Measurements from ENCODE around the gene TFAP2B.
A peak's percentile ranks its signal among the peaks of the same experiment; 100 is the strongest.

The TFAP2B gene

GRCh38 chr6:50818673-50819072 is at the start of gene TFAP2B:
TFAP2B (plus strand) TSS chr6:50818871; CDS start chr6:50818892, 21 bp downstream.
- no peak for DNase-seq (ENCODE audit: low spot score)

GRCh38 chr6:50778696-50779095 is 40.0 kb upstream of the TFAP2B start:
- DNase-seq (ENCODE audit: low spot score) = no peak

GRCh38 chr6:50780382-50780781 is 38.3 kb upstream of the TFAP2B start:
- DNase-seq (ENCODE audit: low spot score) = no peak

- DNase-seq (ENCODE audit: low spot score) = no peak
Observed at GRCh38 chr6:50785921-50786320, 32.8 kb upstream of the TFAP2B start.

- DNase-seq (ENCODE audit: low spot score) = peak; percentile 56
Observed at GRCh38 chr6:50791900-50792508, 26.7 kb upstream of the TFAP2B start.

- DNase-seq (ENCODE audit: low spot score) = no peak
Observed at GRCh38 chr6:50792771-50793170, 25.9 kb upstream of the TFAP2B start.

GRCh38 chr6:50795574-50795973 is 23.1 kb upstream of the TFAP2B start:
- no peak for DNase-seq (ENCODE audit: low spot score)

GRCh38 chr6:50804283-50804682 is 14.4 kb upstream of the TFAP2B start:
- no peak for DNase-seq (ENCODE audit: low spot score)

GRCh38 chr6:50807035-50807434 is 11.6 kb upstream of the TFAP2B start:
- DNase-seq (ENCODE audit: low spot score) = no peak

- no peak for DNase-seq (ENCODE audit: low spot score)
Observed at GRCh38 chr6:50815436-50816114, 3.1 kb upstream of the TFAP2B start.

- peak; percentile 67 for DNase-seq (ENCODE audit: low spot score)
Observed at GRCh38 chr6:50816115-50816675, 2.5 kb upstream of the TFAP2B start.

GRCh38 chr6:50816947-50817645 is 1.6 kb upstream of the TFAP2B start:
- DNase-seq (ENCODE audit: low spot score) = no peak

- no peak for DNase-seq (ENCODE audit: low spot score)
Observed at GRCh38 chr6:50817646-50817950, 1.1 kb upstream of the TFAP2B start.

GRCh38 chr6:50818020-50818419 is 651 bp upstream of the TFAP2B start:
- no peak for DNase-seq (ENCODE audit: low spot score)

GRCh38 chr6:50819466-50819903 is 814 bp downstream of the TFAP2B start:
- peak; percentile 44 for DNase-seq (ENCODE audit: low spot score)

- DNase-seq (ENCODE audit: low spot score) = peak; percentile 22
Observed at GRCh38 chr6:50819904-50820868, 1.5 kb downstream of the TFAP2B start.

GRCh38 chr6:50820869-50821264 is 2.2 kb downstream of the TFAP2B start:
- DNase-seq (ENCODE audit: low spot score) = no peak

GRCh38 chr6:50821441-50822077 is 2.9 kb downstream of the TFAP2B start:
- no peak for DNase-seq (ENCODE audit: low spot score)

GRCh38 chr6:50822078-50822476 is 3.4 kb downstream of the TFAP2B start:
- DNase-seq (ENCODE audit: low spot score) = no peak

GRCh38 chr6:50823094-50823920 is 4.6 kb downstream of the TFAP2B start:
- DNase-seq (ENCODE audit: low spot score) = no peak

All from iPS-NIHi11 (cell line).